IPS DF 6.9 (cell line): ENCODE measurements around the gene LRRC32.
"Not testable (repeated sequence)": the region's sequence is repeated elsewhere in the genome, so short reads cannot be mapped to it uniquely, and the experiment has no call there.

Experiments used
- DNase-seq: peaks from one replicate; pipeline ENCODE4 v3.0.0-alpha.2; 2013; ENCODE audit warnings: low read depth, low spot score
- H3K27ac ChIP-seq: one replicate; pipeline ENCODE4 v1.5.1; 2013; ENCODE audit warnings: low read length, control low read depth
- H3K27me3 ChIP-seq: 2 replicates; pipeline ENCODE4 v1.6.1; 2013; ENCODE audit warnings: mild to moderate bottlenecking, low read length; ENCODE audit not compliant: control insufficient read depth, insufficient read depth
- H3K36me3 ChIP-seq: 2 replicates; pipeline ENCODE4 v1.6.1; 2013; ENCODE audit warnings: low read length; ENCODE audit not compliant: control insufficient read depth, insufficient read depth
- H3K4me1 ChIP-seq: 2 replicates; pipeline ENCODE4 v1.6.1; 2013; ENCODE audit warnings: low read length; ENCODE audit not compliant: control insufficient read depth, insufficient read depth
- H3K4me3 ChIP-seq: 2 replicates; pipeline ENCODE4 v1.5.1; 2013; ENCODE audit warnings: mild to moderate bottlenecking, low read length
- H3K9me3 ChIP-seq: 2 replicates; pipeline ENCODE4 v1.6.1; 2013; ENCODE audit warnings: low read length, inconsistent platforms; ENCODE audit not compliant: control insufficient read depth, insufficient read depth
- WGBS: extraction: QIAGEN DNeasy Blood & Tissue Kit; methylation state at CpG from one replicate; pipeline ENCODE4 v1.1.7; 2013; ENCODE audit warnings: mixed read lengths, missing lambda C conversion rate; ENCODE audit not compliant: insufficient read length, insufficient coverage; 5-methylcytosine and 5-hydroxymethylcytosine counted together

Gene LRRC32

GRCh38 chr11:76610871-76611475 is 59.6 kb downstream of the LRRC32 start:
- no peaks in the 10 kb centered on the region for H3K27me3 ChIP-seq
- no peak overlapping the region for H3K4me3 ChIP-seq
- no peaks in the 10 kb centered on the region for H3K36me3 ChIP-seq
- DNase-seq = no peak
- no peak overlapping the region for H3K27ac ChIP-seq
- no peaks in the 10 kb centered on the region for H3K9me3 ChIP-seq
- no CpG with 5 or more reads among the region's 8 CpGs for WGBS
- peaks cover 4% of the 10 kb centered on the region for H3K4me1 ChIP-seq

- no CpG with 5 or more reads among the region's 4 CpGs for WGBS
- Histone ChIP-seq H3K36me3 (no peaks in the 10 kb centered on the region), H3K9me3 (no peaks in the 10 kb centered on the region), H3K27me3 (no peaks in the 10 kb centered on the region), H3K4me1 (peaks cover 4% of the 10 kb centered on the region), H3K4me3 (no peak overlapping the region), H3K27ac (no peak overlapping the region)
- DNase-seq = no peak
These were observed 60.2 kb downstream of the LRRC32 start for GRCh38 chr11:76610371-76610770.

DNA sequence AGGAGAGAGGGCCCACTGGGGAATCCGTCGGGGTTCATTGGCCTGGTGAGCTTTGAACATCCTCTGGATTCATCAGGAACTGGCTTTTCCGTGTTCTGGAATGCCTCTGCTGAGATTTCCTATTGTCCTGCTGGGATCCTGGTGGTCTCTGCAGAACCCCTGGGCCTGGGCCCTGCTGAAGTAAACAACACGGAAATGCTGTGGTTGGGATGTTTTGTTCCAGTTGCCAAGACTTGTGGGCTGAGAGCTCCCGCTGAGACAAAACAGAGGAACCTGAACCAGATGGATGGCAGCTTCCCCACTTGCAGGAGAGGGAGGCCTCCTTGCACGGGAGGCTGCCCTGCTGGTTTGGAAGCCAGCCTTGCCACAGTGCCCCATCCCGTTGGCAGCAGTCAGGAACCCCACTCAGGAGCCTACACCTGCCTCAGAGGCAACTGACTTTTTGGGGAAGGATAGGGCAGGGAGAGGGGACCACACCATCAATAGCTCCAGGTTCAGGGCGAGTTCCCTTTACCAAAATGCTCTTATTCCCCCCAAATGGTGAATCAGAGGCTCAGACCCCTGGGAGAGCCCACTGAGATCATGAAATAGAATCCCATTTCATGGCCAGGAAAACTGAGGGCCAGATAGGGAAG is 60.7 kb downstream of the LRRC32 start:
- Histone ChIP-seq H3K9me3 (no peaks in the 10 kb centered on the region), H3K27me3 (no peaks in the 10 kb centered on the region), H3K4me3 (no peak overlapping the region), H3K4me1 (peaks cover 4% of the 10 kb centered on the region), H3K27ac (no peak overlapping the region), H3K36me3 (no peaks in the 10 kb centered on the region)
- WGBS = no CpG with 5 or more reads among the region's 8 CpGs
- no peak for DNase-seq

- no CpG with 5 or more reads among the region's 27 CpGs for WGBS
- H3K4me1 ChIP-seq, DNase-seq, H3K36me3 ChIP-seq, H3K4me3 ChIP-seq, H3K9me3 ChIP-seq, H3K27me3 ChIP-seq, H3K27ac ChIP-seq: not testable (repeated sequence)
These were observed 61.6 kb downstream of the LRRC32 start for GRCh38 chr11:76608879-76609460.

DNA sequence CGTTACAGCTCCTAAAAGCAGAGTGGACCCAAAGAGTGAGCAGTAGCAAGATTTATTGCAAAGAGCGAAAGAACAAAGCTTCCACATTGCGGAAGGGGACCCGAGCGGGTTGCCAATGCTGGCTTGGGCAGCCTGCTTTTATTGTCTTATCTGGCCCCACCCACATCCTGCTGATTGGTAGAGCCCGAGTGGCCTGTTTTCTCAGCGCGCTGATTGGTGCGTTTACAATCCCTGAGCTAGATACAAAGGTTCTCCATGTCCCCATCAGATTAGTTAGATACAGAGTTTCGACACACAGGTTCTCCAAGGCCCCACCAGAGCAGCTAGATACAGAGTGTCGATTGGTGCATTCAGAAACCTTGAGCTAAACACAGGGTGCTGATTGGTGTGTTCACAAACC is 62.3 kb downstream of the LRRC32 start:
- not testable (repeated sequence) for H3K36me3 ChIP-seq, H3K27ac ChIP-seq, H3K4me3 ChIP-seq, H3K4me1 ChIP-seq, DNase-seq, H3K27me3 ChIP-seq, H3K9me3 ChIP-seq
- no CpG with 5 or more reads among the region's 11 CpGs for WGBS
